ENCODE measurements around the gene GLI2. TPM values are rescaled to one million over a fixed set of nuclear protein-coding genes. Genes with fewer than 3 reads are reported as not detected.

Gene GLI2
- total RNA-seq, 2 experiments from 2014 or later: not detected

GRCh38 chr2:120768112-120769048, 32.7 kb downstream of the GLI2 start:
- POLR2A ChIA-PET: interaction anchor here (0.6 kb wide), 1 partner anchor 607 kb away, joined by 4 read pairs; no protein-coding TSS in a partner anchor
- Histone ChIP-seq H3K79me2 (ENCODE audit: insufficient read depth, low read depth, low read length) (no peaks in the 10 kb centered on the region), H3K4me2 (ENCODE audit: low read length) (no peak overlapping the region), H4K20me1 (ENCODE audit: insufficient read depth, low read length) (no peaks in the 10 kb centered on the region), H3K36me3 (ENCODE audit: insufficient read depth, low read length) (no peaks in the 10 kb centered on the region), H2AFZ (ENCODE audit: low read length) (no peak overlapping the region), H3K27ac (ENCODE audit: low read depth, low read length, poor library complexity, severe bottlenecking) (no peak overlapping the region), H3K9me2 (ENCODE audit: insufficient read depth, low read length) (no peaks in the 10 kb centered on the region), H3K9me3 (ENCODE audit: low read length) (no peaks in the 10 kb centered on the region), H3K4me1 (ENCODE audit: insufficient read depth, low read length, poor library complexity, severe bottlenecking) (no peaks in the 10 kb centered on the region), H3K4me3 (ENCODE audit: low read depth, low read length, poor library complexity, severe bottlenecking) (no peak overlapping the region)
- TF ChIP-seq EZH2phosphoT487 (IDR thresholded peaks at IDR 0.05; ENCODE audit: borderline replicate concordance, low read depth, low read length): no peak
- TF ChIP-seq CTCF (conservative IDR thresholded peaks at IDR 0.05; ENCODE audit: low read length): no peak
- BruUV-seq (replicated peaks): no TSS peak
- intact Hi-C loops (cut with micrococcal nuclease; ENCODE audit: unreplicated experiment): no loop called here
- CTCF ChIA-PET (ENCODE audit: unreplicated experiment): no interaction called here
- no peak for DNase-seq (ENCODE audit: low spot score)

- no peaks in the 10 kb centered on the region for H3K9me2 ChIP-seq (ENCODE audit: insufficient read depth, low read length)
- no peak overlapping the region for H2AFZ ChIP-seq (ENCODE audit: low read length)
- TF ChIP-seq EZH2phosphoT487 (IDR thresholded peaks at IDR 0.05; ENCODE audit: borderline replicate concordance, low read depth, low read length): no peak
- TF ChIP-seq CTCF (conservative IDR thresholded peaks at IDR 0.05; ENCODE audit: low read length): no peak
- no peak for DNase-seq (ENCODE audit: low spot score)
- H3K4me1 ChIP-seq (ENCODE audit: insufficient read depth, low read length, poor library complexity, severe bottlenecking): no peaks in the 10 kb centered on the region
- no peaks in the 10 kb centered on the region for H4K20me1 ChIP-seq (ENCODE audit: insufficient read depth, low read length)
- ChIA-PET POLR2A (interaction anchor here (0.6 kb wide), 1 partner anchor 26 kb away, joined by 3 read pairs; no protein-coding TSS in a partner anchor), CTCF (ENCODE audit: unreplicated experiment) (no interaction called here)
- H3K27ac ChIP-seq (ENCODE audit: low read depth, low read length, poor library complexity, severe bottlenecking): no peak overlapping the region
- no peaks in the 10 kb centered on the region for H3K9me3 ChIP-seq (ENCODE audit: low read length)
- H3K79me2 ChIP-seq (ENCODE audit: insufficient read depth, low read depth, low read length): no peaks in the 10 kb centered on the region
- no peak overlapping the region for H3K4me2 ChIP-seq (ENCODE audit: low read length)
- intact Hi-C loops (cut with micrococcal nuclease; ENCODE audit: unreplicated experiment): no loop called here
- H3K36me3 ChIP-seq (ENCODE audit: insufficient read depth, low read length): no peaks in the 10 kb centered on the region
- BruUV-seq (replicated peaks): no TSS peak
- no peak overlapping the region for H3K4me3 ChIP-seq (ENCODE audit: low read depth, low read length, poor library complexity, severe bottlenecking)
Measured at GRCh38 chr2:120769076-120769786, 33.6 kb downstream of the GLI2 start.
